Activated CD4-positive, alpha-beta T cell treated with anti-CD3 and anti-CD28 coated beads, Interleukin-2, amount 10 ng/mL, durations not matched to agents 7 days and 5 days (primary cell): ENCODE results near the gene TMEM184C. TPM values are rescaled to one million over a fixed set of nuclear protein-coding genes. Genes with fewer than 3 reads are reported as not detected.

Source experiments
- CTCF ChIA-PET: fragments of 350-600 bp; sonication (Branson Sonifier 250); formaldehyde crosslinking; loops from one replicate; lab custom pipeline; 2021; ENCODE audit warnings: antibody characterized with exemption; lab: Charles Lee
- POLR2A ChIA-PET: fragments of 350-600 bp; sonication (Branson Sonifier 250); formaldehyde crosslinking; loops from one replicate; lab custom pipeline; 2021; ENCODE audit warnings: antibody characterized with exemption; lab: Charles Lee
- DNase-seq: peaks from one replicate; pipeline ENCODE4 v3.0.0-alpha.2; 2020
- H3K27ac Mint-ChIP-seq: one replicate; pipeline ENCODE4 v1.8.0; 2021; ENCODE audit warnings: mild to moderate bottlenecking, moderate library complexity, mixed read lengths
- H3K27me3 Mint-ChIP-seq: one replicate; pipeline ENCODE4 v1.8.0; 2021; ENCODE audit warnings: mixed read lengths
- H3K36me3 Mint-ChIP-seq: one replicate; pipeline ENCODE4 v1.8.0; 2021; ENCODE audit warnings: low read depth, mixed read lengths
- H3K4me1 Mint-ChIP-seq: one replicate; pipeline ENCODE4 v1.8.0; 2021; ENCODE audit warnings: mixed read lengths
- H3K4me3 Mint-ChIP-seq: one replicate; pipeline ENCODE4 v1.8.0; 2021; ENCODE audit warnings: mild to moderate bottlenecking, moderate library complexity, mixed read lengths
- H3K9me3 Mint-ChIP-seq: one replicate; pipeline ENCODE4 v1.8.0; 2021; ENCODE audit warnings: mixed read lengths
- total RNA-seq, 2 experiments: library from RNA; stranded (reverse); gene quantifications; one replicate each; pipeline ENCODE4 v1.2.3, GENCODE V29; 2021

Gene TMEM184C
- 10 to 100 TPM; 17.4 to 19.2 TPM for total RNA-seq

DNA sequence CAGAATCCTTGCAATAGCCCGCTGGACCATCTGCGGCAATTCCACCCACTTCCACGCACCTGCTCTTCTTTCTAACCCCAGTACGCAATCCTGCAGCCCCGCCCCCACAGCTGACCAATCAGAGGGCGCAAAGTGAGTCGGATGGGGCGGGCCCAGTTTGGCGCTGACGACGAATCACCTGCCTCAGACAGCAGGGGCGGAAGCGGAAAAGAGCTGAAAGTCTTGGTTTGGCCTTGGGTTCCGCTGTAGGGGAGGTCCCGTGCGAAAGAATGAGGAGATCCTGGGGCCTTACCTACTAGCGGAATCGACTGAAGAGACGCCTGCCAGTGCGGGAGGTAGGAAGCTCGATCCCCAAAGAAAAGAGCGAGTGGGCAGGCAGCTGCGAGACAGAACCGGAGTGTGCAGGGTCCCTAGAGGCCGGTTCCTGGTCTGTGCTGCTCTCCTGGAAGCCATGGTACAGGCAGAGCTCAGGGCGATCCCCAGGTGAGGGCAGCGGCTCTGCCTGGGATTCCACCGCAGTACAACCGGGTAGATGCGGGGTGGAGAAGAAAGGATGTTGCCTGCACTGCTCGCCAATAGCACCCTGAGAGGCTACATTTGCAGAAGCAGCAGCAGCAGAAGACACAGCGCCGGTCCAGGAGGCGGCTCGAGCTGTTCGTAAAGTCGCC lies at the start of gene TMEM184C:
Gene TMEM184C, plus strand, starts transcription at position 225 of the 668 bp plus-strand sequence. CDS start 560 bp downstream, outside the sequence.
- Mint-ChIP-seq H3K4me3 (peak within 1 kb of the TSS; percentile 88), H3K36me3 (peaks cover 13% of the 10 kb centered on the region), H3K9me3 (no peaks in the 10 kb centered on the region), H3K27me3 (peaks cover 14% of the 10 kb centered on the region), H3K4me1 (peaks cover 32% of the 10 kb centered on the region), H3K27ac (peak within 1 kb of the TSS; percentile 95)
- peak; percentile 99 for DNase-seq
- ChIA-PET CTCF (interaction anchor here (0.6 to 3.3 kb wide), 8 partner anchors 9 to 254 kb away, joined by 3 to 17 read pairs (median 4); no protein-coding TSS in a partner anchor), POLR2A (interaction anchor here (0.6 to 1.1 kb wide), 2 partner anchors 1101 to 1315 kb away, joined by 3 to 4 read pairs; no protein-coding TSS in a partner anchor)

DNA sequence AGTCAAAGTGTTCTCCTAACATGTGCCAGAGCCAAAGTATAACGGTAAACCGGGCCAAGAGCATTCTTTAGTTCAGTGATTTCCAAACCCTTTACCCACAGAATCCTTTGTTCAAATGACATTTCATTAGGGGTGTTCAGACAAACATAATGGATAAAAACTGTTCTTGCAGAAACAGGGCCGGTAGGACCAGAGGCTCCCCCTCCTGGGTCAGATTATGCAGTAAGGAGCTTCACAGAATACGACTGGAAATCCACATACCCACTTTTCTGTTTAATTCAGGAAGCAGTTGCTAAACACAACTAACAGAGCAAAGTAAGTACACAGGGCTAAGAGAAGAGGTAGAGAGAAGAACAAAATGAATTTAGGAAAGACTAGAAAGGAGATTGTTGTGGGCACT lies 46.6 kb upstream of the TMEM184C start:
- no peak overlapping the region for H3K4me3 Mint-ChIP-seq
- POLR2A ChIA-PET = no interaction called here
- H3K36me3 Mint-ChIP-seq = no peaks in the 10 kb centered on the region
- peaks cover 8% of the 10 kb centered on the region for H3K27me3 Mint-ChIP-seq
- DNase-seq = no peak
- CTCF ChIA-PET = interaction anchor here (0.8 kb wide), 1 partner anchor 16 kb away, joined by 3 read pairs; no protein-coding TSS in a partner anchor
- peaks cover 6% of the 10 kb centered on the region for H3K9me3 Mint-ChIP-seq
- no peak overlapping the region for H3K27ac Mint-ChIP-seq
- no peaks in the 10 kb centered on the region for H3K4me1 Mint-ChIP-seq

DNA sequence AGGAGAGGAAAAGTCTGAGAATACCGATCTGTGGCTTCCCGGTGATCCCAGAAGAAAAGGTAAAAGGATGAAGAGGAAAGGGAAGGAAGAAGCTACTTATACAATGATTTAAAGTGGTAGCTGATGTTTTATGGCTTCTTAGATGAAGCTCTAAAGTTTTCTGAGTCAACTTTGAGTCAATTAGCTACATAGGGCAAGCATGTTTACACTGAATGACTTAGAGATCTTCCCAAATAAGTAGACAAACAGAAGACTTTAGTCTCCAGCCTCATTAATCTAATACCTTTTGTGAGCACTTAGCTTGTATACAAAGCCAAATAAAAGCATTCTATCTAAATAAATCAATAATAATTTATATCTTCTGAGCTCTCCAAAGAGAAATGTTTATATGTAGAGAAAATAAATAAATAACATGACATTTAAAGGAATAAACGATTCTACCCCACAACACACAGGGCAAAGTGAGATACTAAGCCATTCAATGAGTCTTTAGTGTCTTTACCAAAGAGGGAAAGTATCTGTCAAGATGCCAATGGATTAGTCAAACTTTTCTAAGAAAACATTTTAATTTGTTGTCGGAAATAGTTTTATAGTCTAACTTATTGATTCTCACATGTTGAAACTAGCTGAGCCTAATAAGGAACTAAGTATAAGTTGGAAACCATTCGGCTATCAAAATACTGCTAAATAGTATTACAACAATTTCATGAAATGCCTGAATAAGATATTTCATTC lies 46.0 kb upstream of the TMEM184C start:
- peaks cover 8% of the 10 kb centered on the region for H3K27me3 Mint-ChIP-seq
- H3K4me3 Mint-ChIP-seq = no peak overlapping the region
- H3K27ac Mint-ChIP-seq = no peak overlapping the region
- ChIA-PET POLR2A (no interaction called here), CTCF (interaction anchor here (0.8 kb wide), 1 partner anchor 15 kb away, joined by 3 read pairs; no protein-coding TSS in a partner anchor)
- DNase-seq = no peak
- H3K9me3 Mint-ChIP-seq = peaks cover 6% of the 10 kb centered on the region
- H3K36me3 Mint-ChIP-seq = no peaks in the 10 kb centered on the region
- no peaks in the 10 kb centered on the region for H3K4me1 Mint-ChIP-seq

DNA sequence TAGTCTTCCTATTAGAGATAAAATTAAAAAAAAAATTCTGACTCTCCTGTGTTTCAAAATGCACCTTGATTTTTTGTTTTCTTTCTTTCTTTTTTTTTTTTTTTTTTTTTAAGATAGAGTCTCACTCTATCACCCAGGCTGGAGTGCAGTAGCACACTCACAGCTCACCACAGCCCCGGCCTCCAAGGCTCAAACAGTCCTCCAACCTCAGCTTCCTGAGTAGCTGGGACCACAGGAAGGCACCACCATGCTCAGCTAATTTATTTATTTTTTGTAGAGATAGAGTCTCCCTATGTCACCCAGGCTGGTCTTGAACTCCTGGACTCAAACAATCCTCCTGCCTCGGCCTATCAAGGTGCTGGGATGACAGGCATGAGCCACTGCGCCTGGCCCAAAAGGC lies 41.1 kb upstream of the TMEM184C start:
- Mint-ChIP-seq H3K4me3 (no peak overlapping the region), H3K4me1 (peaks cover 1% of the 10 kb centered on the region), H3K36me3 (no peaks in the 10 kb centered on the region), H3K9me3 (peaks cover 3% of the 10 kb centered on the region), H3K27me3 (no peaks in the 10 kb centered on the region), H3K27ac (no peak overlapping the region)
- no peak for DNase-seq
- CTCF ChIA-PET = interaction anchor here (0.8 kb wide), 1 partner anchor 291 kb away, joined by 3 read pairs; no protein-coding TSS in a partner anchor
- POLR2A ChIA-PET = no interaction called here

DNA sequence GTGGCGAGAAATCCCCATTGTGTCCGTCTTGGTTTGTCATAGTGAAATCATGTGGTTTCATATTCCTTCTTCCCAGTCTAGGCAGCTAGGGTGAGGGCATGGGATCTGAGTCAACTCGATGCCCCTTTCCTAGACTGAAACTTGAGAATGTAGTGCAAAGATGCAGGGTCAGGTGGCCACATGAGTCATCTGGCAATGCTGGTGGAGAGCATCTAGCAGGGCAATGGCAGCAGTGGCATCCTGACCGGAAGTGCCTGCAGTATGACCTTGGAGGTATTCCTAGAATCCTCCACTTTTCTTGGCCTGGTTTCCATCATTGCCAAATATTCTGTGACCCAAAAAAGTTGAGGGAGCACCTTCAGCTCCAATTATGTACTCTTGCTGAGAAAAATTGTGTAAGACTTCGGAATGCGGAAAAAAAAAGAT lies 39.1 kb upstream of the TMEM184C start:
- Mint-ChIP-seq H3K4me1 (peaks cover 1% of the 10 kb centered on the region), H3K27ac (no peak overlapping the region), H3K27me3 (peaks cover 2% of the 10 kb centered on the region), H3K36me3 (no peaks in the 10 kb centered on the region), H3K9me3 (peaks cover 3% of the 10 kb centered on the region), H3K4me3 (no peak overlapping the region)
- ChIA-PET POLR2A (no interaction called here), CTCF (no interaction called here)
- no peak for DNase-seq

DNA sequence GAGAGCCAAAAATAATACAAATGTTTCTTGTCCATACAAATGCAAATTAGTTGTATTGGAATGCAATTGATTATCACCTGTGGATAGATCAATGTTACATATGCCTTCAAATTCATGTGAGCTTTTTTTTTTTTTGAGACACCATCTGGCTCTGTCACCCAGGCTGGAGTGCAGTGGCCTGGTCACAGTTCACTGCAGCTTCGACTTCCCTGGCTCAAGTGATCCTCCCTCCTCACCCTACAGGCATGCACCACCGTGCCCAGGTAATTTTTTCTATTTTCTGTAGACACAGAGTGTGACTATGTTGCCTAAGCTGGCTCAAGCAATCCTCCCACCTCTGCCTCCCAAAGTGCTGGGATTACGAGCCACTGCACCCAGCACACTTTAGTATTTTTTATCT lies 38.6 kb upstream of the TMEM184C start:
- H3K36me3 Mint-ChIP-seq = no peaks in the 10 kb centered on the region
- H3K27ac Mint-ChIP-seq = no peak overlapping the region

DNA sequence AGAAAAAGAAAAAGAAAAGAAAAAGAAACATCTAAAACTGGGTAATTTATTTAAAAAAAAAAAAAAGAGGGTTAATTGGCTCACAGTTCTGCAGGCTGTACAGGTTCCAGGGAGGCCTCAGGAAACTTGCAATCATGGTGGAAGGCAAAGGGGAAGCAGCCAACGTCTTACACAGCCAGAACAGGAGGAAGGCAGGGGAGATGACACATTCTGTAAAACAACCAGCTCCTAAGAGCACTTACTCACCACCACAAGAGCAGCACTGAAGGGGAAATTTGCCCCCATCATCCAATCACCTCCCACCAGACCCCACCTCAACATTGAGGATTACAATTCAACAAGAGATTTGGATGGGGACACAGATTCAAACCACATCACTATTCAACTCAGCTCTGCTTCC lies 36.8 kb upstream of the TMEM184C start:
- Mint-ChIP-seq H3K27me3 (peaks cover 10% of the 10 kb centered on the region), H3K36me3 (no peaks in the 10 kb centered on the region), H3K4me1 (peaks cover 1% of the 10 kb centered on the region), H3K27ac (no peak overlapping the region), H3K9me3 (peaks cover 3% of the 10 kb centered on the region), H3K4me3 (no peak overlapping the region)
- DNase-seq = no peak
- CTCF ChIA-PET = interaction anchor here (0.7 kb wide), 1 partner anchor 293 kb away, joined by 3 read pairs; no protein-coding TSS in a partner anchor
- POLR2A ChIA-PET = no interaction called here

More for the DNA sequence above, 38.6 kb upstream of the TMEM184C start:
- ChIA-PET CTCF (no interaction called here), POLR2A (no interaction called here)
- DNase-seq = no peak
- peaks cover 3% of the 10 kb centered on the region for H3K9me3 Mint-ChIP-seq
- H3K27me3 Mint-ChIP-seq = peaks cover 2% of the 10 kb centered on the region
- H3K4me3 Mint-ChIP-seq = no peak overlapping the region
- peaks cover 1% of the 10 kb centered on the region for H3K4me1 Mint-ChIP-seq

DNA sequence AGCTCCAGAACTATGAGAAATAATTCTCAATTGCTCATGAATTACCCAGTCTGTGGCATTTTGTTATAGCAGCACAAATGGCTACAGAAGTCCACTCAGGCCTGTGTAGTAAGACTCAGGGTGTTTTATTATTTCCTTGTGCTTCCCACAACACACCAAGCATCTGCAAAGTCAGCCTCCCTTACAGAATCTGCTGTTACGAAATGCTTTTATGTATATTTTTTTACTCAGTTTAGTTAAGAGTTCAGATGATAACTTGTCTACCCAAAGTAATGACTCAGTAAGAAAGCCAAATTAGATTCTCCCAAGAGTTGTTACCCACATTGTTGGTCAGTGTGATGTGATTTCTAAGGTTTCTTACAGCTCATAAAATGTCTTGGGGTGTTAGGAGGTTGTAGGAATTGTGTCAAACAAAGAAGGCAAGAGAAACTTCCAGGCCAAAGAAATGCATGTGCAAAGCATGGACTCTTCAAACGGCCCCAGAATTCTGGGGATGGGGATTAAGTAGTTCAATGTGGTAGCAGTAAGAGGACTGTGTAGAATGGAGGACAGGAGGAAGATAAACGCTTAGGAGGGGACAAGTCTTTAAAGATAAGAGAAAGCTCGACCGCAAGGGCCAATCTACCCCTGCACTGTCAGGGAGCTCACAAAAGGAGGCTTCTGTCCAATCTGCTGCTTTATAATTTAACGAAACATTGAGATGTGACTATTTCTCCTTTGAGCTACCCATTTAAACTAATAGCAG lies 35.4 kb upstream of the TMEM184C start:
- Mint-ChIP-seq H3K9me3 (peaks cover 3% of the 10 kb centered on the region), H3K4me1 (no peaks in the 10 kb centered on the region), H3K4me3 (no peak overlapping the region), H3K27me3 (peaks cover 13% of the 10 kb centered on the region), H3K36me3 (no peaks in the 10 kb centered on the region), H3K27ac (no peak overlapping the region)
- ChIA-PET POLR2A (no interaction called here), CTCF (interaction anchor here (1.0 kb wide), 1 partner anchor 16 kb away, joined by 3 read pairs; no protein-coding TSS in a partner anchor)
- no peak for DNase-seq

DNA sequence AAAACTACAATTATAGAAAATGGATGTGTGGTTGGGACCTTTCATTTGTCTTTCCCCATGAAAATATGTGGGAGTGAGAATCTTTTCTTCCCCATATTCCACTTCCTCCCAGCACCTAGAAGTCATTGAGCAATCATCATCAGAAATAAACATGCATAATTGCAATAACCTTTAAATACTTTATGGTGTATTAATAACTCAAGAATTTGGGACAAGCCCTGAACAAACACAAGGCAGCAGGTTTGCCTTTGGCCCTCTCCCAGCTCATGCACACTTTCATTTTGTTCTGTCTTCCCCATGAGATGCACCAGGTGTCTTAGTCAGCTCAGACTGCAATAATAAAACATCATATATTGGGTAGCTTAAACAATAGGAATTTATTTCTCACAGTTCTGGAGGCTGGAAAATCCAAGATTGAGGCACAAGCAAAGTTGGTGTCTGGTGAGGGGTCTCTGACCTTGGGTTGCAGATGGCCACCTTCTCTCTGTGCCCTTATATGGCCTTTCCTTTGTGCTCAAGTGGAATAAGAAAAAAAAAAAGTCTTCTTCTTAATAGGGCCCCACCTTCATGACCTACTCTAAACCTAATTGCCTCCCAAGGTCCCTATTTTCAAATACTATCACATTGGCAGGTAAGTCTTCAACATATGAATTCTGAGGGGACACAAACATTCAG lies 34.7 kb upstream of the TMEM184C start:
- Mint-ChIP-seq H3K27ac (no peak overlapping the region), H3K4me1 (no peaks in the 10 kb centered on the region), H3K36me3 (no peaks in the 10 kb centered on the region), H3K4me3 (no peak overlapping the region), H3K27me3 (peaks cover 13% of the 10 kb centered on the region), H3K9me3 (peaks cover 3% of the 10 kb centered on the region)
- ChIA-PET CTCF (interaction anchor here (1.0 kb wide), 1 partner anchor 16 kb away, joined by 3 read pairs; no protein-coding TSS in a partner anchor), POLR2A (no interaction called here)
- DNase-seq = no peak

DNA sequence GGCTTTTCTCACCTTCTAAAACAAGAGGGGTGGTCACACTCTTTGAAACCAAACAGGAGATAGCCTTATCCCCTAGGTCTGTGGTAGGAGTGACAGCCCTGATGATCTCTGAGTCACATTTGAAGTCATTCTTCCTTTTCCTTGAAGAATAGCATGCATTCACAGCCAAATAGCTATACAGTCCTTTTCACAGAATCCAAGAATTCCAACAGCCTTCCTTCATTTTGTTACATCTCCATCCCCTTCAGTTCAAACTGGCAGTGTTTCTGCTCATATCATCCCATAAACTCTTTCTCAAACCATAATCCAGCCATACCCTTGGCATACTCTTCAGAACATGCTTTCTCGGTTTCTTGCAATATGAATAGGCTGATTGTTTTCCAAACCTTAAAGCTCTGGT lies 33.3 kb upstream of the TMEM184C start:
- Mint-ChIP-seq H3K4me1 (no peaks in the 10 kb centered on the region), H3K9me3 (peaks cover 3% of the 10 kb centered on the region), H3K4me3 (no peak overlapping the region), H3K27ac (no peak overlapping the region), H3K27me3 (peaks cover 15% of the 10 kb centered on the region), H3K36me3 (no peaks in the 10 kb centered on the region)
- POLR2A ChIA-PET = no interaction called here
- CTCF ChIA-PET = no interaction called here
- DNase-seq = no peak

DNA sequence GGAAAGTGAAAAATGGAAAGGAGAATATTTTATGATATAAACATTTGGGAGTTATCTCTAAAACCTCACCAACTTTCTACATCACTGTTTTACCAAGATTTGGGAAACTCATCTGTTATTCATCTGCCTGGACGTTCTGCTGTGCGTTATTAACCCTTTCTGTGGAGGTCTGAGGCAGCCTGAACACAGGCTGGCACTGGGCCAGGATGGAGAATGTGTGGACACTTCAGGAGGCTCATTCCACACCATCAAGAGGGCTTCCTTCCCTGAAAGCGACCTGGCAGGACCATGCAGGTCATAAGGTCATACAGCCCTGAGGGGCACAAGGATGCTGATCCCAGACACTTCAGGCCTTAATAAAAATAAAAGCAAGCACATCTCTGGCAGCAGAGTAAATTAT lies 31.2 kb upstream of the TMEM184C start:
- Mint-ChIP-seq H3K36me3 (no peaks in the 10 kb centered on the region), H3K27ac (no peak overlapping the region), H3K4me1 (no peaks in the 10 kb centered on the region), H3K27me3 (peaks cover 15% of the 10 kb centered on the region), H3K4me3 (no peak overlapping the region), H3K9me3 (no peaks in the 10 kb centered on the region)
- ChIA-PET CTCF (interaction anchor here (1.0 kb wide), 1 partner anchor 15 kb away, joined by 3 read pairs; no protein-coding TSS in a partner anchor), POLR2A (no interaction called here)
- no peak for DNase-seq

DNA sequence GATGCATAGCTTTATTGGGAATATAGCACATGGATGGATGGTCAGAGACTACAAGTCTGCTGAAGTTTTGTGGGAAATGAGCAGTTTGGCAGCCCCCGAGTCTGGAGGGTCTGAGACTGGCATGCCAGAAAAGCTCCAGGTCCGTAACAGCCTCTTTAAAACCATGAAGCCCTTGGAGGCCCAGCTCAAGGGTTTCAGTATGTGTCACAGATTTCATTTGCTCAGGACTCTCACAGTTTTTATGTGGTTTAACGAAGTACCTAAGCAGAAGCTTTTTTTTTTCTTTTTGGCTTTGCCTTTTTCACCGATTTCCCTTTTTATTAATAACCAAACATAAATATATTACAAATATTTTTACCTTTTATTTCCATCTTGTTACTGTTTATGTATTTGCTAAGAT lies 30.6 kb upstream of the TMEM184C start:
- ChIA-PET POLR2A (no interaction called here), CTCF (interaction anchor here (1.0 kb wide), 1 partner anchor 16 kb away, joined by 3 read pairs; no protein-coding TSS in a partner anchor)
- Mint-ChIP-seq H3K4me1 (no peaks in the 10 kb centered on the region), H3K27ac (no peak overlapping the region), H3K4me3 (no peak overlapping the region), H3K9me3 (no peaks in the 10 kb centered on the region), H3K27me3 (peaks cover 15% of the 10 kb centered on the region), H3K36me3 (no peaks in the 10 kb centered on the region)
- DNase-seq = no peak
